ENCODE results near the gene ADGRV1.

- TF ChIP-seq CTCF (conservative IDR thresholded peaks at IDR 0.05; ENCODE audit: low read depth, low read length) = no peak
- TF ChIP-seq EZH2 (IDR thresholded peaks at IDR 0.05; ENCODE audit: borderline replicate concordance, low read depth, low read length, poor library complexity, severe bottlenecking) = no peak
Observed at GRCh38 chr5:90675222-90675621, 116.6 kb downstream of the ADGRV1 start.

Measured in A673 (cell line).